Breast epithelium (tissue), 3 donors: Measurements from ENCODE around the gene PPFIA4.

Experiments
- CTCF ChIP-seq, 3 donors: fragments of 450-650 bp; IDR thresholded peaks; one replicate each; pipeline ENCODE4 v1.5.1; 2016 to 2017; ENCODE audit warnings: antibody characterized with exemption in 3 of 3, mild to moderate bottlenecking in 3 of 3, moderate library complexity in 3 of 3
- POLR2A ChIP-seq: fragments of 450-650 bp; IDR thresholded peaks from one replicate; pipeline ENCODE4 v1.6.1; 2016; ENCODE audit warnings: antibody characterized with exemption, mild to moderate bottlenecking, moderate library complexity
- POLR2AphosphoS5 ChIP-seq, 3 donors: sonication (generic); formaldehyde crosslinking; IDR thresholded peaks; one replicate each; pipeline ENCODE4 v1.6.1; 2017; ENCODE audit warnings: antibody characterized with exemption in 3 of 3

- no peak for TF ChIP-seq CTCF (IDR thresholded peaks at IDR 0.05)
- TF ChIP-seq POLR2A, result no peak
- TF ChIP-seq POLR2AphosphoS5 (IDR thresholded peaks at IDR 0.05), result no peak
These were observed 7.0 kb downstream of the PPFIA4 start for GRCh38 chr1:203033287-203033686.
